ENCODE measurements around the gene CISH. TPM values are rescaled to one million over a fixed set of nuclear protein-coding genes. Genes with fewer than 3 reads are reported as not detected.

Gene CISH
- total and polyA plus RNA-seq, 10 of the 15 experiments (the other 5 are each of a cell fraction or from before 2014, with no cell fraction given), result 0.21 to 4.4 (median 1.8) TPM

DNA sequence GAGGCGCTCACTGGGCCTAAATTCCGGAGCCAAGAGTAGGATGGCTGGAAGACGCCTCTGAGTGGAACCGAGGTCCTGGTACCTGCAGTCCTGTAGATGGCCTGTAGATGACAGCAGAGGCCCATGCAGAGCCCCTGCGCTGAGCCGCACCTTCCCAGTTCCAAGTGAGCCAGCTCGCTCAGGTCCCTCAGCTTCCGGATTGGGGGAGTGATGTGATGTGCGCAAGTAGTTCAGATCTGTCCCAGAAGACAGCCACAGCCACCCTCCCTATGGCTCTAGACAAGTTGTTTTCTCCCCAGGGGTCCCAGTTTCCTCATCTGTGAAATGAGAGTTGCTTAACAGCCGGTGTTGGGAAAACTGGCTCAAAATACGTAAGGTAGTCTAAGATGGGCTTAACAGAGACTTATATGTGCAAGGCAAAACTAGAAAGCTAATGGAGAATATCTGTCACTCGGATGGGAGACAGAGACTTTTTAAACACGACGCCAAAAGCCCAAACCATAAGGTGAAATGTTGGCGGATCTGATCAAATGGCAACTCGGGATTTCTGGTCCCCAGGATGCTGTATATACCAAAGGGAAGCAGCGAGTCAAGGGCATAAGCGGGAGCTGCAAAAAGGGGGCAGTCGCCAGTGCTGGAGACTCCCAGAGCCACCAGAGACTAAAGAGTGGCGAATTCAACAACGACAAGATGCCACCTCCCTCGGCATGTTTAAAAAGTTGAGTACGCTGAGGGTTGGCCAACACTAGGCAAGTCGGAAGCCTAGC, 4.6 kb upstream of the CISH start (continued):
- no peak for TF ChIP-seq CBX5 (IDR thresholded peaks at IDR 0.05; ENCODE audit: low read depth)
- peak; percentile 23; the same call in 1 of the 2 replicates for TF ChIP-seq ZBTB40 (IDR thresholded peaks at IDR 0.05; ENCODE audit: borderline replicate concordance)
- TF ChIP-seq RAD21 (IDR thresholded peaks at IDR 0.05; ENCODE audit: insufficient read depth, low read depth, low read length), result peak; percentile 99
- TF ChIP-seq, protein P1, sequence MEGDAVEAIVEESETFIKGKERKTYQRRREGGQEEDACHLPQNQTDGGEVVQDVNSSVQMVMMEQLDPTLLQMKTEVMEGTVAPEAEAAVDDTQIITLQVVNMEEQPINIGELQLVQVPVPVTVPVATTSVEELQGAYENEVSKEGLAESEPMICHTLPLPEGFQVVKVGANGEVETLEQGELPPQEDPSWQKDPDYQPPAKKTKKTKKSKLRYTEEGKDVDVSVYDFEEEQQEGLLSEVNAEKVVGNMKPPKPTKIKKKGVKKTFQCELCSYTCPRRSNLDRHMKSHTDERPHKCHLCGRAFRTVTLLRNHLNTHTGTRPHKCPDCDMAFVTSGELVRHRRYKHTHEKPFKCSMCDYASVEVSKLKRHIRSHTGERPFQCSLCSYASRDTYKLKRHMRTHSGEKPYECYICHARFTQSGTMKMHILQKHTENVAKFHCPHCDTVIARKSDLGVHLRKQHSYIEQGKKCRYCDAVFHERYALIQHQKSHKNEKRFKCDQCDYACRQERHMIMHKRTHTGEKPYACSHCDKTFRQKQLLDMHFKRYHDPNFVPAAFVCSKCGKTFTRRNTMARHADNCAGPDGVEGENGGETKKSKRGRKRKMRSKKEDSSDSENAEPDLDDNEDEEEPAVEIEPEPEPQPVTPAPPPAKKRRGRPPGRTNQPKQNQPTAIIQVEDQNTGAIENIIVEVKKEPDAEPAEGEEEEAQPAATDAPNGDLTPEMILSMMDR (IDR thresholded peaks at IDR 0.05 in 2 of 3, conservative IDR thresholded peaks at IDR 0.05 in 1 of 3; ENCODE audit: control insufficient read depth in 2 of 3, extremely low read depth in 1 of 3, insufficient read depth in 1 of 3, low read depth in 3 of 3, low read length in 3 of 3), result peak; percentile 99 to 100 (median 100); a peak in 5 of 6 replicates
- 0 out of 2 replicates have a peak, but pooled peaks have one; percentile 15 for TF ChIP-seq TCF12 (IDR thresholded peaks at IDR 0.05; ENCODE audit: low read depth, low read length)
- TF ChIP-seq KLF5 (IDR thresholded peaks at IDR 0.05; ENCODE audit: partially characterized antibody), result no peak

All from GM12878 (cell line).